Measurements from ENCODE around the gene ATP13A2. TPM values are rescaled to one million over a fixed set of nuclear protein-coding genes. Genes with fewer than 3 reads are reported as not detected.
"Not testable (repeated sequence)": the region's sequence is repeated elsewhere in the genome, so short reads cannot be mapped to it uniquely, and the experiment has no call there.

The ATP13A2 gene
- total and polyA plus RNA-seq, 3 experiments from 2014 or later, result 43.8 to 61.3 (median 44.0) TPM

DNA sequence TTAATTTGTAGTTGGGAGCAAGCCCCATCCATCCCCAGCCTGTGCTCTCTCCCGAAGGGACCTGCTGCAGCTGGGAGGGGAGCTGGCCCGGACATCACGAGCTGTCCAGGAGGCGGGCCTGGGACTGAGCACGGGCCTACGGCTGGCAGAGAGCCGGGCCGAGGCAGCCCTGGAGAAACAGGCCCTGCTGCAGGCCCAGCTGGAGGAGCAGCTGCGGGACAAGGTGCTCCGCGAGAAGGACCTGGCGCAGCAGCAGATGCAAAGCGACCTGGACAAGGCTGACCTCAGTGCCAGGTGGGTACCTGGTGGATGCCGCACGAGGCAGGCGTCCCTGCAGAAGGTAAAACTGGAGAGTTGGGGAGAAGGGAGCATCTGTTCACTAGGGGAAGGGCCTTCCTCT is 75.1 kb downstream of the ATP13A2 start:
- H3K27ac ChIP-seq (ENCODE audit: low read depth, low read length); H3K27ac Mint-ChIP-seq; H3K27me3 Mint-ChIP-seq; H3K4me1 ChIP-seq (ENCODE audit: insufficient read depth, low read length); H3K27me3 ChIP-seq (ENCODE audit: insufficient read depth, low read length, poor library complexity, severe bottlenecking); DNase-seq; H3K9me3 Mint-ChIP-seq; POLR2A ChIA-PET; H3K4me3 Mint-ChIP-seq; H3K9me3 ChIP-seq (ENCODE audit: low read length); H3K4me1 Mint-ChIP-seq; H3K4me3 ChIP-seq (ENCODE audit: low read length); H3K36me3 ChIP-seq (ENCODE audit: insufficient read depth, low read length): not testable (repeated sequence)
- CTCF ChIA-PET, result interaction anchor here (1.6 kb wide), 1 partner anchor 50 kb away, joined by 3 read pairs; no protein-coding TSS in a partner anchor
- peaks cover 0 to 71% (median 3%) of the 10 kb centered on the region in 3 donors for H3K36me3 Mint-ChIP-seq

Other genes with a start within 250 kb of the ATP13A2 start
- 1,000 to 10,000 TPM; 1,293 to 1,300 TPM for gene RNU1-2, start 115.9 kb downstream of the ATP13A2 start, total RNA-seq
- gene RNU1-2, start 115.9 kb downstream of the ATP13A2 start, polyA plus RNA-seq, result not detected
- 10 to 100 TPM; 25.6 to 30.1 TPM for gene CROCC, start 90.0 kb downstream of the ATP13A2 start, total RNA-seq
- gene CROCC, start 90.0 kb downstream of the ATP13A2 start, polyA plus RNA-seq, result 6.9 TPM
- not detected for gene MFAP2, start 31.3 kb downstream of the ATP13A2 start, total RNA-seq
- gene MFAP2, start 31.3 kb downstream of the ATP13A2 start, polyA plus RNA-seq, result 0.39 TPM
- 100 to 1,000 TPM; 147 to 150 TPM for gene SDHB, start 42.1 kb upstream of the ATP13A2 start, total RNA-seq
- 156 TPM for gene SDHB, start 42.1 kb upstream of the ATP13A2 start, polyA plus RNA-seq
- not detected for gene PADI2, start 107.5 kb upstream of the ATP13A2 start, total RNA-seq
- not detected for gene PADI2, start 107.5 kb upstream of the ATP13A2 start, polyA plus RNA-seq
- not detected for gene PADI1, start 193.2 kb upstream of the ATP13A2 start, total RNA-seq
- gene PADI1, start 193.2 kb upstream of the ATP13A2 start, polyA plus RNA-seq, result not detected
- not detected for gene PADI3, start 237.2 kb upstream of the ATP13A2 start, total RNA-seq
- gene PADI3, start 237.2 kb upstream of the ATP13A2 start, polyA plus RNA-seq, result not detected

All from CD8-positive, alpha-beta memory T cell (primary cell).